RWPE1 (cell line): ENCODE data around the gene FAM161B.
"Not testable (repeated sequence)": the region's sequence is repeated elsewhere in the genome, so short reads cannot be mapped to it uniquely, and the experiment has no call there.

ENCODE experiments used
- CTCF ChIA-PET: fragments of 350-600 bp; sonication (Branson Sonifier 250); formaldehyde crosslinking; extraction: SDS; loops from one replicate; lab custom pipeline; 2021; lab: Yijun Ruan, JAX
- POLR2A ChIA-PET: fragments of 400-600 bp; formaldehyde crosslinking; extraction: SDS; loops from one replicate; lab custom pipeline; 2020; ENCODE audit warnings: antibody characterized with exemption; ENCODE audit not compliant: low non-redundant PET; lab: Yijun Ruan, JAX
- DNase-seq: peaks from one replicate; pipeline ENCODE4 v3.0.0; 2012; ENCODE audit warnings: low spot score
- H3K27ac ChIP-seq: fragments of 450-650 bp; 2 replicates; pipeline ENCODE4 v1.5.1; 2017
- TF ChIP-seq, protein P1 (sequence below): fragments of 450-650 bp; conservative IDR thresholded peaks from 2 replicates; pipeline ENCODE4 v1.5.1; 2017; ENCODE audit warnings: low read depth, mild to moderate bottlenecking

Gene FAM161B

DNA sequence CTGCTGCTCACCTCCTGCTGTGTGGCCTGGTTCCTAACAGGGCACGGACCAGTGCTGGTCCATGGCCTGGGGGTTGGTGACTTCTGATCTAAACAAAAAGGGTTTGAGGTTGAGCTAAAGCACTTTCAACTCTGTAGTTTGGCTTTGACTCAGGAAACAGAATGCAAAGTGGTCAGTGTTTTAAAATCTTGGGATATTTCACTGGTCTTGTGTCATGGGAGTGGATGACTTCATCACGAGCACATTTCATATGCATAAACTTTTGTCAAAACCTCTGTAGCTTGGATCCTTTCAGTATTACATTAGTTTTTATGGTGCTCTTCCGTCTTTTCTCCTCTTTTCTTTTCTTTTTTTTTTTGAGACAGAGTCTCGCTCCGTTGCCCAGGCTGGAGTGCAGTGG, 25.6 kb downstream of the FAM161B start:
- ChIA-PET CTCF (interaction anchor here (0.6 kb wide), 1 partner anchor 196 kb away, joined by 8 read pairs; no protein-coding TSS in a partner anchor), POLR2A (no interaction called here)
- no peak overlapping the region for H3K27ac ChIP-seq
- DNase-seq: no peak
- TF ChIP-seq, protein P1, sequence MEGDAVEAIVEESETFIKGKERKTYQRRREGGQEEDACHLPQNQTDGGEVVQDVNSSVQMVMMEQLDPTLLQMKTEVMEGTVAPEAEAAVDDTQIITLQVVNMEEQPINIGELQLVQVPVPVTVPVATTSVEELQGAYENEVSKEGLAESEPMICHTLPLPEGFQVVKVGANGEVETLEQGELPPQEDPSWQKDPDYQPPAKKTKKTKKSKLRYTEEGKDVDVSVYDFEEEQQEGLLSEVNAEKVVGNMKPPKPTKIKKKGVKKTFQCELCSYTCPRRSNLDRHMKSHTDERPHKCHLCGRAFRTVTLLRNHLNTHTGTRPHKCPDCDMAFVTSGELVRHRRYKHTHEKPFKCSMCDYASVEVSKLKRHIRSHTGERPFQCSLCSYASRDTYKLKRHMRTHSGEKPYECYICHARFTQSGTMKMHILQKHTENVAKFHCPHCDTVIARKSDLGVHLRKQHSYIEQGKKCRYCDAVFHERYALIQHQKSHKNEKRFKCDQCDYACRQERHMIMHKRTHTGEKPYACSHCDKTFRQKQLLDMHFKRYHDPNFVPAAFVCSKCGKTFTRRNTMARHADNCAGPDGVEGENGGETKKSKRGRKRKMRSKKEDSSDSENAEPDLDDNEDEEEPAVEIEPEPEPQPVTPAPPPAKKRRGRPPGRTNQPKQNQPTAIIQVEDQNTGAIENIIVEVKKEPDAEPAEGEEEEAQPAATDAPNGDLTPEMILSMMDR: no peak

DNA sequence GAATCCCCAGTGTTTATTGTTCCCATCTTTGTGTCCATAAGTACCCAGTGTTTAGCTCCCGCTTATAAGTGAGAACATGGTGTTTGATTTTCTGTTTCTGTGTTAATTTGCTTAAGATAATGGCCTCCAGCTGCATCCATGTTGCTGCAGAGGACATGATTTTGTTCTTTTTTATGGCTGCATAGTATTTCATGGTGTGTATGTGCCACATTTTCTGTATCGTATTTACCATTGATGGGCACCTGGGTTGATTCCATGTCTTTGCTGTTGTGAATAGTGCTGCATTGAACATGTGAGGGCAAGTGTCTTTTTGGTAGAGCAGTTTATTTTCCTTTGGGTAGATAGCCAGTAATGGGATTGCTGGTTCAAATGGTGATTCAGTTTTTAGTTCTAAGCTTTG, 30.4 kb downstream of the FAM161B start:
- DNase-seq, H3K27ac ChIP-seq, POLR2A ChIA-PET: not testable (repeated sequence)
- CTCF ChIA-PET: interaction anchor here (0.7 kb wide), 1 partner anchor 12 kb away, joined by 3 read pairs; no protein-coding TSS in a partner anchor

DNA sequence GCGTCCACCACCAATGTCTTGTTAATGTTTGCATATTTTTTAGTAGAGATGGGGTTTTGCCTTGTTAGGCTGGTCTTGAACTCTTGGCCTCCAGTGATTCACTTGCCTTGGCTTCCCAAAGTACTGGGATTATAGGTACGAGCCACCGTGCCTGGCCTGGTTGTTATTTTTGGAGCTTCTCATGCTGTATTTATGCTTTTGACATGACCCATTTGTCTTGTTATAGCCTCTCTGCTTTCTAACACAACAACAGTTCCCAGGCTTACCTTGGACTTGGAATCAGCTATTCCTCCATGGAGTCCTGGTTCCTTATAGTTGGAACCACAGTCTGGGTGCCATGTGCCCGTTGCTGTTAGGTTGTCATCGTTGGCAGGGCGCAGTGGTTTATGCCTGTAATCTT, 33.6 kb downstream of the FAM161B start:
- CTCF ChIA-PET: interaction anchor here (0.7 kb wide), 1 partner anchor 12 kb away, joined by 3 read pairs; no protein-coding TSS in a partner anchor
- POLR2A ChIA-PET: no interaction called here
- TF ChIP-seq, protein P1: no peak
- DNase-seq: no peak
- no peak overlapping the region for H3K27ac ChIP-seq

DNA sequence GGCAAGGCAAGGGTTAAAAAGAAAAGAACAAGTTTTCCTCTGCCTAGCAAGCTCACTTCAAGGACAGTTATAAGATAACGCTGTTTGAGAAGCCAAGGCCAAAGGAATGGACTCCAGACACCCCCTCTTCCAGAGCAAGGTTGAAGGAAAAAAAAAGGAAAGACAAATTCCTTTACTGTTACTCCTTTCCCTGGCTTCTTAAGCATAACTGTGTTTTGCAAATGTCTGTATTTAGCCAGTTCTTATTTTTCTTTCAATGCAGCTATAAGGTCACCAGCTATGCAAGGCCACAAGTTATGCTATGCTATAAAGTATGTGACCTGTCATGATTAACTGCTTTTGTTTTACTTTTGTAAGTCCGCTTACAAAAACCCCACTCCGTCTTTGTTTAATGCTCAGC, 36.6 kb downstream of the FAM161B start:
- CTCF ChIA-PET: interaction anchor here (0.6 kb wide), 1 partner anchor 21 kb away, joined by 4 read pairs; no protein-coding TSS in a partner anchor
- no peak overlapping the region for H3K27ac ChIP-seq
- DNase-seq: no peak
- TF ChIP-seq, protein P1: no peak
- POLR2A ChIA-PET: no interaction called here

DNA sequence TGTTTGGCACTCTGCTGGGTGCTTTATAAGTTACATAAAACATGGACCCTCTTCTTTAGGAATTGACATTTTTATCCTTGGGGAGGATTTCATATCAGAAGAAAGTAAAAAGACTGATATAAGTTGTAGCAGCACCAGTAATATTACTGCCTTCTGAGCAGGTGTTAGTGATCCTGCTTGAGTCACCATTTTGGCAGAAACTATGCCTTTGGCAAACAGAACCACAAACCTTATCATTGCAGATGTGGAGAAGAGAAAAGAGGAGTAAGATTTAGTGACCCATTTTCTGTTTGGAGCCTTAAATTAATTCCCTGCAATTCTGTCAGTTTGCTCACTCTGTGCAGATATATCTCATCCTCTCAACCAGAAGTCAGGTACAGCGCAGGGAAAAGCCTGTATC, 40.2 kb downstream of the FAM161B start:
- POLR2A ChIA-PET: no interaction called here
- H3K27ac ChIP-seq: no peak overlapping the region
- DNase-seq: no peak
- TF ChIP-seq, protein P1: no peak
- CTCF ChIA-PET: no interaction called here

DNA sequence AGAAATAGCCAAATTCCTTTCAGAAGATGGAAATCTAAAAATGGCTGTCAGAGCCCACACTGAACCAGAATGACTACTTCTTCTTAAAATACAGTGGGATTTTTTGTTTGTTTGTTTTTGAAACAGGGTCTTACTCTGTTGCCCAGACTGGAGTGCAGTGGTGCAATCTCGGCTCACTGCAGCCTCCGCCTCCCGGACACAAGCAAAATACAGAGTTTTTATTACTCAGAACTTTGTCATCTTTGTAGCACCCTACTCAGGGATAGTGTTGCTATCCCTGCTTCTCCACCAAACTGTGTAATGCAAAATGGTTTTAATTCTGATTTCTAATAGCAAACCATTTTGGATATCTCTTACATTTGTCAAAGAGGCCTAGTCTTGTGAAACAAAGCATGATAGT, 46.9 kb downstream of the FAM161B start:
- ChIA-PET CTCF (no interaction called here), POLR2A (no interaction called here)
- no peak overlapping the region for H3K27ac ChIP-seq
- DNase-seq: no peak
- TF ChIP-seq, protein P1: no peak

DNA sequence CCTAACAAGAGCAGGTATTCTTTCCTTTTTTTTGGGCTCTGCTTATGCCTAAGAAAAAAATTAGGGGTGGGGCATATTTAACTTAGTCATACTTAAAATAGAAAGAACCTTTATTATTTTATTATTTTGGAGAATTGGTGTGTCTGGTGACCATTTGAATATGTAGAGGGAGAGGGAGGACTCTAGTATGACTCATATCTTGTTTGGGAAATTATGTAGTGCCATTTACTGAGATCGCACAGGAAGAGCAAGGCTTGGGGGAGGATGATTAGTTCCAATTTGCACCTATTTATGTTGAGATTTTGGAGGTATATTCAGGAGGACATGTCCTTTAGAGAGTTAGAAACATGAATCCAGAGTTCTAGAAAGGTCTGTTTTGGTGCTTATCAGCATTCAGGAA, 53.4 kb downstream of the FAM161B start:
- ChIA-PET CTCF (no interaction called here), POLR2A (no interaction called here)
- H3K27ac ChIP-seq: no peak overlapping the region
- TF ChIP-seq, protein P1: no peak
- no peak for DNase-seq
